OCI-M1 (cell line): ENCODE measurements around the gene KIRREL1.
A peak's percentile ranks its signal among the peaks of the same experiment; 100 is the strongest.

Source experiments
- DNase-seq: peaks from one replicate; lab custom pipeline; 2025; lab: John Stamatoyannopoulos, UW

The KIRREL1 gene

DNA sequence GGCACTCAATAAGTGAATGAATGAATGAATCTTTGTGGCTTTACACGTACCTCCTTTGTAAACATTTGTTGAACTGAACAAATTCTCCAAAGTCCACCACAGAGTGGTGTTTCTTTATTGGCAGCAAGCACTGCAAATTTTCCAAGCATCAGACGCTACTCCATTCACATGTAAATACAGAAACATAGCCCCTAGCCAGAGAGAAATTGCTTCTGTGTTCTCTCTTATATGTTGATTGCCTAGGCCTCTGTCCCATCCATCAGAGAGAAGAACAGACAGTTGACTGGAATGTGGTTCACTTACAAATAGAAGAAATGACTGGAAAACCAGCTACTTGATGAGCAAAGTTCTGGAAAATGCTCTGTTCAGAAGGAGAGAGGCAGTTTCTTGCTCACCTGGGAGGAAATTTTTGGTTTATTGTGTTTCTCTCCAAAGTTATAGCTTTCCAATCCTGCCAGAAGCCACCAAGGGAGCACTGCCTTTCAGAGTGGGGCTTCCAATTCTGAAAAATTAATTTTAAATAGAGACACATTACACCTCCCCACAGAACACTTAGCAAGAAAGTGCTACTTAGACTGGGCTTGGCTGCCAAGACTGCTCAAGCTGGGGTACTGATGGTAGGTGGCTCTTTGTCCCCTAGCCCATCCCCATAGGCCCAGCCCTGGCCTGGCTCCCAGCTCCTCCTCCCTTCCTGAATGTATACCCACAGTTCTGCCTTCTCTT is 18.1 kb upstream of the KIRREL1 start:
- DNase-seq, result no peak

DNA sequence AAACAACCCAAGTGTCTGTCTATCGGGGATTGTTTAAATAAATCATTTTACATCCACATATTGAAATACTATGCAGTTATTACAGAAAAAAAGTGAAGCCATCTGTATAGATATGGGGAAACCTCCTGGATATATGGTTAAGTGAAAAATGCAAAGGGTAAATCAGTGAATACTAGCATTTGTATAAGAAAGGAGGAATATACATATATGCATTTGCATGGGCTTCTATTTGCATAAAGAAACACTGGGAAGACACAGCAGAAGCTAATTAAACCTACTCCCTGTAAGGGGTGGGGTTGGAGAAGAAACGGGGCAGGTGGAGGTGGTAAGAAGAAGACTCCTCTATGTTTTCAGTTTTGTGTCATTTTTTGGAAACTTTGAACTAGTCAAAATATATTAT is 16.6 kb upstream of the KIRREL1 start:
- DNase-seq, result no peak

DNA sequence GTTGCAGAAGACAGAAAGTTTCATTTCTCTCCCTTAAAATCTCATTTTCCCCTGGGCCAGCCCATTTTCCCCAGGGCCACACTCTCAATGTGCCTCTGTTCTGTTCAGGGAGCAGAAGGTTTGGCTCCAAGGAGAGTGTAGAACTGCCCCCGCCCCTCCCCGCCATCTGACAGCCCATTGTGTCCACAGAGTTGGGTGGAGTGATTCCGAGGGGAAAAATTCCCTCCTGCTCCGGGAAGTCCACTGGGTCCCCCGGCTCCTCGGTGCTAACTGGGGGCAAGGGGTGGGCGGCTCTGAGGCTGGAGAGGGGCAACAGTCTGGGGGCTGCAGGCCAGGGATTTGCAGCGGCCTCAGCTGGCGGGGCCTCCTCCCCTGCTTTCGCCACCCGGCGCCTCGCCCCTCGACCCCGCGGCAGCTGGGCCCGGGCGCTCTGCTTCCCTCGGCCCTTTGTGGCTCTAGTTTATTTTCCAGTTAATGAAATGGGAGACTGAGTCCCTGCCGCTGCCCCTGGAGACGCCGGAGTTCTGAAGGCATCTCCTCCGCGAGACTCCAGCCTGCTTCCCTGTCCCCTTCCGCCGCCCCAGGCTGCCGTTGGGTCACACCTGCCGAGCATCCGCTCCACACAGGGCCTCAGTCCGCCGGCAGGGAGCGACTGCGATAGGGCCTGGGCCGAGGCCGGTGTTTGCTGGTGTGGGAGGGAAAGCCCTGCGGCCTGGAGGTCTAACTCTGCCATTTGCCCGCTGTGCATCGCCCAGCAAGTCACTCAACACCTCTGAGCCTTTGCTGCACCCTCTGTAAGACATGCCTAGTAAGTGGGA is 14.7 kb upstream of the KIRREL1 start:
- no peak for DNase-seq

DNA sequence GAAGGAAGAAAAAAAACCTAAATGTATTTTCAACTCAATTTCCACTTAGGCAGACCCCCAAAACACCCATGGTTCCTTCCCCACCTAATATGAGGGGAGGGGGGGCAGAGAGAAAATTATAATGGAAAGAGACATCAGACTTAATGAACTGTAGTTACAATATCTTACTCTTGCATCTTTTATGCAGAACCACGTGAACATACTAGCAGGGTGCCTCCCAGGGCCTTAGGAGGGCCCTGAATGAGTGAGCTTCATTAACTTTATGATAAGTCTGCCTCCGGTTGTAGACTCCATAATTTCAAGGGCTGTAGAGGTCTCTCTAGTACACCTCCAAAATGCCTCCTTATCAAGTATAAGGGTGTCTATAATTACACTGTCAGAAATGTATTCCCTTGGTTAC is 11.3 kb upstream of the KIRREL1 start:
- DNase-seq, result no peak

DNA sequence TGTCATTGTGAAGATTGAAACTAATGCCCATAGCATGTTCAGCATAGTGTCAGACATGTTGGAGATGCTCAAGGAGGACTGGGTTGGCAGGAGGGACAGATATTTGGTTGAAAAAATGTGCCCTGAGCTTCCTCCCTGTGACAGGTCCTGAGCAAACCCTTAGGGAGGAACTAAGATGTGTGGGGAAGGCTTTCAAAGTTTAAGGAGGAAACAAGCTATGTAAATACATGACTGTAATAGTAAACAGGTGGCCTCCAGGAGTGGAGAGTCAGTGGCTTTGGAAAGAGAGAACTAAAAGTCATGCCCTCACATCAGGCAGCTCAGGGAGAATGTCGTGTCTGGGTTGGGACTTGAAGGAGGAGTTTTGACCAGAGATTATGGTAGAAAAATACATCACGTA is 9.7 kb upstream of the KIRREL1 start:
- DNase-seq, result no peak

DNA sequence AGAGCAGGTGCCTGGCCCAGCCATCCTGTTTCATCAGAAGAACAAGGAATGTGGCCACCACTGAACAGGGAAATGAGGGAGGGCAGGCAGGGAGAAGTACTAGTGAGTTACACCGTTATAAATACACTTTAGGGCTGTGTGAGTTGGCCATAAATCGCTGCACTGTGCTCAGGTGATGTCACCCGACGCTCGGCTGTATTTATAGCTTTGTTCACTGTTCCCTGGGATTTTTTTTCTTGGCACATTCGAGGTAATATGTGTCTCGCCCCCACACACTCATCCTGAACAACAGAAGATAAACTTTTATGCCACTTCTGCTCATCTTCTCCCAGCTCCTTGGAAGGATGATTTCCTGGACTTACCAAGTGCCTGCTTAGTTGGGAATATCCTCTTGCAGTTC is 9.0 kb upstream of the KIRREL1 start:
- no peak for DNase-seq

DNA sequence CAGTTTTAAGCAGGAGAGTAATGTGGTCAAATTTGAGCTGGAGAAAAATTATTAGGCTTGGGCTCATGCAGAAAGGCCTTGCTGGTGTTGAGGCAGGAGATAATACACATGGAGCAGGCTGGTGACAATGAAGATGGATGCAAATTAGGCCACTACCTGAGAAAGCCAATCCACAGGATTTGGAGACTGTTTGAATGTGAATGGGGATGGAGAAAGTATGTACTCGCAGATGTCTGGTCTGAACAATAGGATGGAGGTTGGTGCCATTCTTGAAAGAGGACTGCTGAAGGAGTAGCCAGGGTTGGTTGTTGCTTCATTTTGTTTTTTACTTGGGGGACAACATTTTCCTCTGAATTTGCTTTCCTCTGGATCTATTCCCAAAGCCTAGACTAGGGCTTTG is 8.0 kb upstream of the KIRREL1 start:
- DNase-seq, result no peak

DNA sequence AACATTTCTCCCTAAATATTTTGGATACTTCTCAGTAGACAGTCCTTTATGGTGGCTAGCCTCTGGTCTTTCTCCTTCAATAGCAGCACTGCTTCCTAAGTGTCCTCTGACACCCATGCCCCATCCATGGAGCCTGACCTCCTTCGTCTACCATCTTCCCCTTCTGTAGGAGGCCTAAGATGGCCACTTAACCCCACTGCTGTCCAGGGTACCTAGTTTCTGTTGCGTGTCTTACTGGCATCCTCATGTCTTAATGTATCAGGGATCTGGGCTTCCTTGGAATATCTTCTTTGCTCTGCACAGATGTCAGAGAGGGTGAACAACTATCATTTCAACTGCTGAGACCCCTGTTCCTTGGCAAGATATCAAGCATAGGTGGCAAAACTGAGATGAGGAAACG is 5.4 kb upstream of the KIRREL1 start:
- DNase-seq, result no peak

DNA sequence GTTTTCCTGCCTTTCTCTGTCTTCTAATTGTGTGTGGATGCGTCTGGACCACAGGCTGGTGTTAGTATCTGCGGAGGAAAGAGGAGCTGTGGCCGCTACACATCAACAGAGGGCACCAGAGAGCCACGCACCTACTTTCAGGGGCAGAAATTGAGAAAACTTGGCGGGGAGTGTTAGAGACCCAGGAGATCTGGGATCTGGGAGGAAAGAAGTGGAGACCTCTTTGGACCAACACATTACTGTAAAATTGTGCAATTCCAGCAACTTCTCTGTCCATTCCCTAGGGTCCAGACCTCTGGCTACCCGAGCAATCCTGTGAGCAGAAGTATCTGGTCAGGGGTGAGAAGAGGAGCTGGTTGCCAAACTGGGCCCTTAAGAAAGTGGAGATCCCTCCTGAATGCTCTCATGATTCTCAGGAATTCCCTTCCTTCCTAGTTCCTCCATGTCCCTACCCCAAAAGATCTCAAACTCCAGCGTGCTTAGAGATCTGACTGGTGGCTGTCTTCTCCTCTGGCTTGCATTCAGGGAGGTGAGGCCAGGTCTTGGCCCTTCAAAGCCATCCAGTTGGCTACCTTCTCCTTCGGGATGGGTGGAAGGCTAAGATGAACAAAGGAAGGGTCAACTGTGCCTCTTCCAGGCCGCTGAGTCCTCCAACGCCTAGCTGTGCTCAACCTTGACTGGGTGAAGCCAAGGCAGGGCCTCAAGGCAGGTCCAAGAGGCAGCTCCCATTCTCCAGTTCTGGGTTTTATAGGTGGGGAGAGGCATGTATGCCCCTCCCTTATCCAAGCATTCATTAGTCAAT is 1.2 kb upstream of the KIRREL1 start:
- DNase-seq, result peak; percentile 64

DNA sequence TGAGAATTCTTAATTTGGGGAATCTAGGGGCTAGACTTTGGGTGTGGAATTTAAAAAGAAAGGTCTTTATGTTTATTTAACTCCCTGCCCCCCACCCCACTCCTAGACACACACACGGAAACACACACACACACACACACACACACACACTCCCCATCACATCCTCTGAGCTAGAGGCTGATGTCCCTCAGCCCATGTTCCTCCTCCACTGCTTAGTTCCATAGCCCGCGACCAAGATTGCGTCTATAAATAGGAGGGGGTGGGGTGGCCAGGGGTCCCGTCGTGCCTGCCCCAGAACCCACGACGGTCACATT is 655 bp upstream of the KIRREL1 start:
- DNase-seq, result no peak

DNA sequence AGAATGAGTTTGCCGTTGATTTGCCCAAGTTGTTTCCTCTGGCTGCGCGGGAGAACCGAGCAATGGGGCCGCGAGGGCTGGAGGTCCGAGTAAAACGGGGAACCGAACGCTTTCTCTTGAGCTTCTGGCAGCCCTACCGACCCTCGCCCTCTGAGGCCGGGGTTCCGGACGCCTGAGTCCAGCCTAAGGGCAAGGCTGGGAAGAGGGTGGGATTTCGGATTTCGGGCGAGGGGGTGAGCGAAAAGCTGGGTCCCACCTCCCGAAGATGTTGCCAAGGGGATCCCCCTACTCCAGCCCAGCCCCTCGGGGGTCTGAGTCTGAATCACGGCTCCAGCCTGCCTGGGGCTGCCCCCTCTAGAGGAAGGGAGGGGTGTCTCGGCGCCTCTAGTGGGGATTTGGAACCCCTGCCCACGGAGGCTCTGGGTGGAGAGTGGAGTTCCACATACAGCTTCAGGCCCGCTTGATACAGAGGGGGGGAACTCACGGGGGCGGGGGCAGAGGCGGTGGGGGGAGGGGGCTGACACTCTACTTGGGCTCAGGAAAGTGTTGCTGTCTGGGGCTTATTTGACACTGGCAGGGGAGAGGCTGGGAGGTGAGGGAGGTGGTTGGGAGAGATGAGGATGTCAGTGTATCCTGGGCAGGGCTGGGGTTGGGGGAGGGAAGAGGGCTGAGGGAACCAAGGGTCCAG is 617 bp downstream of the KIRREL1 start:
- no peak for DNase-seq

DNA sequence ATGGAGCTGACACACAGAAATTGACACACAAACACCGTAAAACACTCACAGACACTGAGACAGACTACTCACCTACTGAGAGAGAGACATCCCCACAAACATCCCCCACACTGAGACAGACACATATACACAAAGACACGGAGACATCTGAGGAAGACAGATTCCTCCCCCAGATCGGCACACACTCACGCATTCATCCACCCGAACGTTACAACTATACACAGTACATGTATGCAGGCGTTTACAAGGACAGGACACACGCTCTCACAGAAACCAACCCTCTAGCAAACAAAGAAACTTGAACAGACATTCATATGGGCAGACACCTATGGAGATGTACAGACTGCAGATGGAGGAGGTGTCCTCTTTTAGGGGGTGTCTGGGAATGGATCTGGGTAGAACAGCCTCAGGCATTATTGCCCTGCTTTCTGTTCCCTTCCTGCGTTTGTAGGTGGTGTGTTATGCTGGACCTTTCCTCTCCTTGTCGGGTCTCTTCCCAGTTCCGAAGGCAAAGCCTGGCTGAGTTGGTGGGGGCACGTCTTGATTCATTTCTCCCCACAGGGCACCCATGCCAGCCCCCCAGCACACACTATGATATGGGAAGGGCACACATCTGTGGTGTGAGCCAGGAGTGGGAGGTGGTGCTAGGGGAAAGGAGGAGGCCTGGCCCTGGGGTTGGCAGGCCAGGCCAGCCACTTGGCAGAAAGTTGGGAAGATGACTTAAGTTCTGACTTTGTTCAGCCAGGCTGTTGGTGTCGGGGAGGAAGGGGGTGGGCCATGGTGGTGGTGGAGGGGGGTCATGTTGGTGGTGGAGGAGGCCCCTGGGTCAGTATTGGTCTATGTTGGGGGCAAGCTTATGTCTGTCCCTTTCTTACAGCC is 1.5 kb downstream of the KIRREL1 start:
- no peak for DNase-seq

DNA sequence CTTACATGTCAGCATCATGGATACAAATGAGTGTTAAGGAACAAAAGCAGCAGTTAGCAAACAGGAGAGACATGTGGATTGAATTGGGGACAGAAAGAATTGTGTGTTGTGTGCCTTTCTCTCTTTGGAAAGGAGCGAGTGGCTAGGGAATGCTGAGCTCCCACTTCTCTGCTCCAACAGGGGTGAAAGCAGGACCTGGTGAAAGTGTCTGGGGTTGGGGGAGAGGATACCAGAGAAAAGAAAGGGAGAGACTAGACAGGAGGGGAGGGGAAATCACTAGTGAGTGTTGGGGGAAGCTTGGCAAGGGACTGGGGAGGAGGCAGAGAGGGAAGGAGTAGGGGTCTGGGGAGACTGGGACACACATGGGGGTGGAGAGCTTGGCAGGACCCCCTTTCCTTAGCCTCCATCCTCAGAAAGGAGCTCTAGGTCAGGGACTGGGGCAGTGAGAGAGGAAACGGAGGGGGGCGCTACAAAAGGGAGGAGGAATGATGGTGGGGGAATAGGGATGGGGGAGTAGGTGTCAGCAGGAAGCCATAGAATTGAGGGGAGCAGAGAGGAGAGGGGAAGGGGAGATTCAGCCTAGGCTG is 2.2 kb downstream of the KIRREL1 start:
- DNase-seq, result no peak

DNA sequence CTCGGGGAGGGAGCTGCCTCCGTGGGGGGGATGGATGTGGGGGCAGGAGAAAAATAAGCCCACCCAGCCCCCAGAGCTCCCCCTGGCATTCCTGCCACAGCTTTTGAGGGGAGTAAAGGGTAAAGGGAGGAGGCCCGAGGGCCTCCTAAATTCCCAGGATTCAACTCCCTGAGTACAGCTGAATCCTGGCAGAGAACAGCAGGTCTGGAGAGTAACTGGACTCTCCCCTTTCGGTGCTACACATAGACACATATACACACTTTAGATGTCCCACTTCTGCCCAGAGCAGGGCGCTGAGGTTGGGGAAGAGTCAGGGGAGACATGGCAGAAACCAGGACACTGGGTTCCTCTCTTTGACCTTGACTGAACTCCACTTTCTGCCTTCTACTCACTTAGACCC is 3.0 kb downstream of the KIRREL1 start:
- no peak for DNase-seq

DNA sequence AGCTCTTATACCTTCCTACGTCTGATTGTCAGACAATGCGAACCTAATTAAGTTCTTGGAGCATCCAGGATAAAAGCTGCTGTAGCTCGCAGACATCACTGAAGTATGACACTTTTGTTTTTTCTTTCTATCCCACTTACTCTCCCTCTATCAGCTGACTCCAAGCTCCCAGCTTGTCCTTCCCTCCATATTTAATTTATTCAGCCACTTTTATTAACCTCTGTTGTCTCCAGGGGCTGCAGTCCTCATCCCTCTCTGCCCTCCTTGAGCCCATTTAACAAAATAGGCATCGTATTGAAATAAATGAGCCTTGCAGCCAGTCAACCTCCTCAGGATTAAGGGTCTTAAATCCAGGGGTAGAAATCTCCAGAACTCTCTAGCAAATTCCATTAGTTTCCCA is 7.1 kb downstream of the KIRREL1 start:
- no peak for DNase-seq

DNA sequence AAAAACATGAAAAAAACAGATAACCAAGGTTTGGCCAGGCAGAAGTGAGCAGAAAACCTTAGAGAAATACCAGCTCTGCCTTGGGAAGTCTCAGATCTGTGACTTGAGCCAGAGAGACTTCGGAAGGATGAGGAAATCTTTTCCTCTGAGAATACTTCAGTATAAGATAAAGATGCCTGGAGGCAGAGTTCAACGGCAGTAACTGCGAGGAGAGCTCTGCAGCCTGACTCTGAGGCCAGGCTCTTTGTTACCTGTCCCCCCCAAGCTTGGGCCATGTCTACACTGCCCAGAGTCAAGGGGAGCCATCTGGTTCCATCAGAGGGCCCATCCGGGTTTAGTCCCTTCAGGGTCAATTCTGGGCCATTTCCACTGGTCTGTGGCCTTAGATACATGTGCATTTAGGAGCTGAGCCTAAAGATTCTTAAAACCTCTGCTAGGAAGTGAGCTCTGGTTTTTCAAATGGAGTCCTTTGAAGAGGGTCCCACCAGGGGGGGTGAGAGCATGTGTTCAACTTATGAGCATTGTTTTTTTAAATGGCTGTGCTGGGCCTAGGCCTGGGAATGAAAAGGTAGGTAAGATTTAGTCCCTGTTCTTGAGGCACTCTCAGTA is 8.7 kb downstream of the KIRREL1 start:
- no peak for DNase-seq

DNA sequence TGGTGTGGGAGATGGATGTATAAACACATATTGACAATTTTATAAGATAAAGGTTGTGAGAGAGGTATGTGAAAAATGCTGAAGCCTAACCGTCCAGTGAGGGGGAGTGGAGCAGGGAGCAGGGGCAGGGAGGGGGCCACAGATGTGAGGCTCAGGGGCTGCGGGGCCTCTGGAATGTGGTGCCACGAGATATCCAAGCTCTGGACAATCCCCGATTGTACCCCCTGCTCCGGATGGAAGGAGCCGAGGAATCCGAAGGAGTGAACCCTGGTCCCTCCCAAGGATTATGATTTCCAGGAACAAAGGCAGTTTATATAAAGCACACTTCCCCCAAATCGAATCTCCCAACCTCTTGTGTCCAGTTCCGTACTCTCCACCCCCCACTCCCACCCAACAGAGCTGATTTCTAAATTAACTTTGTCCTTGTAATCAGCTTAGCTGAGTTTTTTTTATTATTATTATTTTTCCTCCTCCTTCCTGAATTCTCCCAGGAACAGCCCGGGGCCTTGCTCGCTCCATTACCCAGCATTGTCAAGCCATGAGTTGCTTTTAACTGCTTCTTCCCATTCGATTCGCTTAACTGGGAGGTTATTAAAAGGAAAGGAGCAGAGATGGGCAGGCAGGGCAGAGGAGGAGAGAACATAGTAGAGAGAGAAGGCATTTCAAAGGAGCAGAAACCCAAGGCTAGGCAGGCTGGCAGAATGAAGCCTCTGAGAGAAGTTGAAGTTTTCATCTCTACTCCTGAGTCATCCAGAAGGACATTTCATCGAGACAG is 9.4 kb downstream of the KIRREL1 start:
- no peak for DNase-seq

DNA sequence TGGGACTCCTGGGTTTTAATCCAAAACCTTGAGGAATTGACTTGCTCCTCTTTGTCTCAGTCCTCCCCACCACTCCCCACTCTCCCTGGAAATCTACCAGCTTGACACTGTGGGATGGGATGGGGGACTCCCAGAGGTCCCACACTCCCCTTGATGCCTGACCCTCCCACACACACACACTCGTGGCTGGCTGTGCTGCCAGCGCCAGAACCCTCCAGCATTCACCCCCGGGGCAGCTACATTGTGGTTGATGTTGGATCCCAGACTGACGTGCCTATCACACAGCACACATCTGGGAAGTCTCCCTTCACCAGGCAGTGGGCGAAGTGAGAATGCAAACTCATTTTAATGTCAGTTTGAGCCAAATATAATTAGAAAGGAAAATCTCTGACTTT is 10.0 kb downstream of the KIRREL1 start:
- DNase-seq, result peak; percentile 8

DNA sequence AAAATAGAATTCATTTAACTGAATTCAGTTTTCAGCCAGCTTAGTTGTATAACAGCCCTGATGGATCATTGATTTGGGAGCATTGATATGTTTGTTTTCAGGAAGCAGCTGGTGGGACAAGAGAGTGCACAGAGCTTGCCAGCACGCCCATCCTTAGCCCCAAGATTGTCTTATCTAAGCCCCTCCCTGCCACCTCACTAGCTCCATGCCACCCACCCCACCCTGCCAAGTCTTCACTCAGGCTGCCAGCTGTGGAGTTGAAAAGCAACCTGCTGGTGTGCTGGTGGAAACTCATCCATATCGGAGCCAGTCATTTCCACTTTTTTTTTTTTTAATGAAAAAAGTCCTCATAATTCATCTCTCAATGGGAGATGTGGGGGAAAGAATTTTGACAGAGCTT is 11.8 kb downstream of the KIRREL1 start:
- DNase-seq, result no peak

DNA sequence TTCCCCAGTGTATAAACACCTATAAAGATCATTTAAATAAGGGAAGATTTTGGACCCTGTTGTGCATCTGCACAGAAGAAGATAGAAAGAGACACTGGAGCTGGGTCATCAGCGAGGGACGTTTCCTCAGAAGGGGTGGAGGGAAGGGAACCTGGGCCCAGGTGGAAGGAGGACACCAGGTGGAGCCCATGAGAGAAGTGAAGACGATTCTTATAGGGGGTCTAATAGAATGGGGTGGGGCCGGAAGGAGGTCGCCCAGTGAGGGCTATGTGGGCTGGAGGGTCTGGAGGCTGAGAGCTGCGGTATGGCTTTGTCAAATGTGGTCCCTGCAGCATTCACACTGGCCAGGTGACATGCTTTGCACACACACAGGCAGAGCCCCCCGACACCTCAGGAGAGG is 13.7 kb downstream of the KIRREL1 start:
- no peak for DNase-seq
